ENCODE measurements around the gene LHX3. TPM values are rescaled to one million over a fixed set of nuclear protein-coding genes. Genes with fewer than 3 reads are reported as not detected.

Gene LHX3
- total RNA-seq, 2 donors from 2014 or later = 1.3 TPM; not detected in 1

- Histone ChIP-seq H3K4me3 (no peak overlapping the region), H3K36me3 (no peaks in the 10 kb centered on the region), H3K4me1 (replicated peaks) (no peaks in the 10 kb centered on the region), H3K27ac (no peak overlapping the region), H3K27me3 (replicated peaks; ENCODE audit: insufficient read depth) (peaks cover 2% of the 10 kb centered on the region), H3K9me3 (no peaks in the 10 kb centered on the region)
- WGBS = 94% methylated on average over 13 of the region's 13 CpGs
- TF ChIP-seq CTCF (IDR thresholded peaks at IDR 0.05) = no peak
- TF ChIP-seq POLR2AphosphoS5 (IDR thresholded peaks at IDR 0.05) = no peak
- TF ChIP-seq POLR2A (IDR thresholded peaks at IDR 0.05) = no peak
- DNase-seq (ENCODE audit: low spot score) = no peak
- intact Hi-C loops (cut with DNase I) = no loop called here
Observed at GRCh38 chr9:136179761-136180160, 25.2 kb downstream of the LHX3 start.

DNA sequence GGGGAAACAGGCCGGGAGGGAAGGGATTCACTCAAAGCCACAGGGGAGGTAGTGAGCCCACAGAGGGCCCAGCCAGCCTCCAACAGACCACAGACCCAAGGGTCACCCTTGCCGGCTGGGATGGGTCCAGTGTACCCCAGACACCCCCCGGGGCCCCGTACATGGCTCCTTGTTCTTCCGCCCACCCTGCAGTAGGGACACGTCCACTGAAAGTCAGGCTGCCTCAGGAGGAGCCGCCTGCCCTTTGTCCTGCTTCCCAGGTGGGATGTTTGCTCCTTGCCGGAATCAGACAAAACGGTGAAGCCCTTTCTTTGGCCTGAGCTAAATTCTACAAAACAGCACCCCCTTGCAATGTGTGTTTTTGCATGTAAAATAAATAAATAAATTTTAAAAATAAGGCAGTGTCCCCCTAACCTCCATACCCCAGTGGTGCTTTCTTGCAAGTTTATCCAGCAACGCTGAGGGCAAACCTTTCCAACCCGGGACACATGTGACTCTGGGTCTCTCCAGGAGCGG lies 25.8 kb downstream of the LHX3 start:
- DNase-seq (ENCODE audit: low spot score) = no peak
- Histone ChIP-seq H3K27ac (no peak overlapping the region), H3K27me3 (replicated peaks; ENCODE audit: insufficient read depth) (peaks cover 2% of the 10 kb centered on the region), H3K4me1 (replicated peaks) (no peaks in the 10 kb centered on the region), H3K4me3 (no peak overlapping the region), H3K36me3 (no peaks in the 10 kb centered on the region), H3K9me3 (no peaks in the 10 kb centered on the region)
- intact Hi-C loops (cut with DNase I) = no loop called here
- TF ChIP-seq CTCF (IDR thresholded peaks at IDR 0.05) (no peak), POLR2A (IDR thresholded peaks at IDR 0.05) (no peak), POLR2AphosphoS5 (IDR thresholded peaks at IDR 0.05) (no peak)
- 80% methylated on average over 12 of the region's 12 CpGs for WGBS

GRCh38 chr9:136178773-136179075 lies 26.2 kb downstream of the LHX3 start:
- WGBS = 62% methylated on average over 8 of the region's 8 CpGs
- DNase-seq (ENCODE audit: low spot score) = no peak
- H3K36me3 ChIP-seq = no peaks in the 10 kb centered on the region
- no peak overlapping the region for H3K27ac ChIP-seq
- H3K27me3 ChIP-seq (replicated peaks; ENCODE audit: insufficient read depth) = peaks cover 2% of the 10 kb centered on the region
- no peaks in the 10 kb centered on the region for H3K4me1 ChIP-seq (replicated peaks)
- TF ChIP-seq CTCF (IDR thresholded peaks at IDR 0.05) (no peak), POLR2A (IDR thresholded peaks at IDR 0.05) (no peak), POLR2AphosphoS5 (IDR thresholded peaks at IDR 0.05) (no peak)
- H3K9me3 ChIP-seq = no peaks in the 10 kb centered on the region
- no peak overlapping the region for H3K4me3 ChIP-seq
- intact Hi-C loops (cut with DNase I) = no loop called here

- H3K4me1 ChIP-seq (replicated peaks) = no peaks in the 10 kb centered on the region
- no peak for DNase-seq (ENCODE audit: low spot score)
- H3K27ac ChIP-seq = no peak overlapping the region
- H3K9me3 ChIP-seq = no peaks in the 10 kb centered on the region
- H3K27me3 ChIP-seq (replicated peaks; ENCODE audit: insufficient read depth) = peaks cover 2% of the 10 kb centered on the region
- 91% methylated on average over 21 of the region's 21 CpGs for WGBS
- no peak overlapping the region for H3K4me3 ChIP-seq
- TF ChIP-seq POLR2AphosphoS5 (IDR thresholded peaks at IDR 0.05) = no peak
- TF ChIP-seq POLR2A (IDR thresholded peaks at IDR 0.05) = no peak
- no peak for TF ChIP-seq CTCF (IDR thresholded peaks at IDR 0.05)
- intact Hi-C loops (cut with DNase I) = no loop called here
- H3K36me3 ChIP-seq = no peaks in the 10 kb centered on the region
Observed at GRCh38 chr9:136178061-136178772, 26.7 kb downstream of the LHX3 start.

DNA sequence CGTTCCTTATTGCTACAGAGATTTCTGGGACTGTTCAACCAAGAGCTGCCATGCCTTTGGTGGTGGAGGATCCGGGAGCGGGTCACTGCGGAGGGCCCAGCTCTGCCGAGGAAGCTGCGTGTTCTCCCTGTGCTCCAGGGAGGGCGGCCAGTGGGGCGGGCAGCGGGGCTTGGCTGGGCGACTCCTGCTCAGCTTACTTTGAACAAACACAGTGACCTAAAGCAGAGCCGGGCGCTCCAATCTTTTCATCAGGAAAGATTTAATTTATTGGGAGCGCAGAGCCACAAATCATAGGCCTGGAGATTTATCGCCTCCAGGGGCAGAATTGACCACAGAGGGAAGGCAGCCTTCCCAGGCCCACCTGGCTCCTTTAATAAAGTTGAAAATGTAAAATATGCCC lies 27.7 kb downstream of the LHX3 start:
- Histone ChIP-seq H3K27ac (no peak overlapping the region), H3K9me3 (no peaks in the 10 kb centered on the region), H3K27me3 (replicated peaks; ENCODE audit: insufficient read depth) (peaks cover 2% of the 10 kb centered on the region), H3K4me3 (no peak overlapping the region), H3K4me1 (replicated peaks) (no peaks in the 10 kb centered on the region), H3K36me3 (no peaks in the 10 kb centered on the region)
- peak; percentile 11 for DNase-seq (ENCODE audit: low spot score)
- no peak for TF ChIP-seq POLR2AphosphoS5 (IDR thresholded peaks at IDR 0.05)
- TF ChIP-seq CTCF (IDR thresholded peaks at IDR 0.05) = no peak
- no peak for TF ChIP-seq POLR2A (IDR thresholded peaks at IDR 0.05)
- intact Hi-C loops (cut with DNase I) = no loop called here
- 14% methylated on average over 14 of the region's 14 CpGs for WGBS

All from prostate gland (tissue), 2 donors.